ENCODE results near the gene IWS1. TPM values are rescaled to one million over a fixed set of nuclear protein-coding genes. Genes with fewer than 3 reads are reported as not detected.
"Not testable (repeated sequence)": the region's sequence is repeated elsewhere in the genome, so short reads cannot be mapped to it uniquely, and the experiment has no call there.

Gene IWS1
- total RNA-seq, 1 experiment from 2014 or later = 70.5 TPM

DNA sequence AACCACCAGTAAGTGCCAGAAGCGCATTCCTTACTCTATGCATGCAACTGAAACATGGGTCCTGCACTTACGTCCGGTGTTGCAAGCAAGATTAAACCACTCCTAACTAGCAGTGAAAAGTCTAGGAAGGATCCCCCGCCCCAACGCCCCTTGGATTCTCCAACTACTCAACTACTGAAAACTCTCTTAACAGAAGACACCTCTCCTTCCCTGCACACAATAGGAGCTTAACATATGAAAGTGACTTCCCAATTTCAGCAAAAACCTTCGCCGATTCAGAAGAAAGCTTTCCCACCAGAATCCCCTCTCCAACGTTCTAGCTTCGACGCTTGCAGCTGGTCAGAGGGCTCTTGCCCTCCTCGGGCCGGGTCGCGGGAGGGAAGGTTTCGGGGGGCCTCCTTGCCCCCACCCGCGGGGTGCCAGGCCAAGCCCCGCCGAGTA is 578 bp downstream of the IWS1 start:
- peaks cover 22% of the 10 kb centered on the region for H3K4me1 Mint-ChIP-seq
- peak overlapping the region; percentile 99 for H3K27ac Mint-ChIP-seq
- ATAC-seq = no peak
- no peak for DNase-seq (ENCODE audit: low spot score)
- peaks cover 20% of the 10 kb centered on the region for H3K36me3 Mint-ChIP-seq
- ChIA-PET POLR2A (interaction anchor here (0.6 to 2.0 kb wide), 6 partner anchors 11 to 583 kb away, joined by 3 to 10 read pairs (median 4); no protein-coding TSS in a partner anchor), CTCF (interaction anchor here (1.2 to 1.6 kb wide), 4 partner anchors 46 to 170 kb away, joined by 5 to 16 read pairs (median 6); no protein-coding TSS in a partner anchor)
- H3K9me3 Mint-ChIP-seq = peaks cover 15% of the 10 kb centered on the region
- H3K27me3 Mint-ChIP-seq (ENCODE audit: low read depth) = peaks cover 7% of the 10 kb centered on the region; the same call in 1 of the 2 replicates
- TF ChIP-seq, protein P1, sequence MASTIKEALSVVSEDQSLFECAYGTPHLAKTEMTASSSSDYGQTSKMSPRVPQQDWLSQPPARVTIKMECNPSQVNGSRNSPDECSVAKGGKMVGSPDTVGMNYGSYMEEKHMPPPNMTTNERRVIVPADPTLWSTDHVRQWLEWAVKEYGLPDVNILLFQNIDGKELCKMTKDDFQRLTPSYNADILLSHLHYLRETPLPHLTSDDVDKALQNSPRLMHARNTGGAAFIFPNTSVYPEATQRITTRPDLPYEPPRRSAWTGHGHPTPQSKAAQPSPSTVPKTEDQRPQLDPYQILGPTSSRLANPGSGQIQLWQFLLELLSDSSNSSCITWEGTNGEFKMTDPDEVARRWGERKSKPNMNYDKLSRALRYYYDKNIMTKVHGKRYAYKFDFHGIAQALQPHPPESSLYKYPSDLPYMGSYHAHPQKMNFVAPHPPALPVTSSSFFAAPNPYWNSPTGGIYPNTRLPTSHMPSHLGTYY (CRISPR knock-in tag; IDR thresholded peaks at IDR 0.05) = no peak
- TF ChIP-seq, protein P2, sequence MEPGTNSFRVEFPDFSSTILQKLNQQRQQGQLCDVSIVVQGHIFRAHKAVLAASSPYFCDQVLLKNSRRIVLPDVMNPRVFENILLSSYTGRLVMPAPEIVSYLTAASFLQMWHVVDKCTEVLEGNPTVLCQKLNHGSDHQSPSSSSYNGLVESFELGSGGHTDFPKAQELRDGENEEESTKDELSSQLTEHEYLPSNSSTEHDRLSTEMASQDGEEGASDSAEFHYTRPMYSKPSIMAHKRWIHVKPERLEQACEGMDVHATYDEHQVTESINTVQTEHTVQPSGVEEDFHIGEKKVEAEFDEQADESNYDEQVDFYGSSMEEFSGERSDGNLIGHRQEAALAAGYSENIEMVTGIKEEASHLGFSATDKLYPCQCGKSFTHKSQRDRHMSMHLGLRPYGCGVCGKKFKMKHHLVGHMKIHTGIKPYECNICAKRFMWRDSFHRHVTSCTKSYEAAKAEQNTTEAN (CRISPR knock-in tag; IDR thresholded peaks at IDR 0.05) = 0 out of 2 replicates have a peak, but pooled peaks have one; percentile 60
- peak overlapping the region; percentile 98 for H3K4me3 Mint-ChIP-seq

DNA sequence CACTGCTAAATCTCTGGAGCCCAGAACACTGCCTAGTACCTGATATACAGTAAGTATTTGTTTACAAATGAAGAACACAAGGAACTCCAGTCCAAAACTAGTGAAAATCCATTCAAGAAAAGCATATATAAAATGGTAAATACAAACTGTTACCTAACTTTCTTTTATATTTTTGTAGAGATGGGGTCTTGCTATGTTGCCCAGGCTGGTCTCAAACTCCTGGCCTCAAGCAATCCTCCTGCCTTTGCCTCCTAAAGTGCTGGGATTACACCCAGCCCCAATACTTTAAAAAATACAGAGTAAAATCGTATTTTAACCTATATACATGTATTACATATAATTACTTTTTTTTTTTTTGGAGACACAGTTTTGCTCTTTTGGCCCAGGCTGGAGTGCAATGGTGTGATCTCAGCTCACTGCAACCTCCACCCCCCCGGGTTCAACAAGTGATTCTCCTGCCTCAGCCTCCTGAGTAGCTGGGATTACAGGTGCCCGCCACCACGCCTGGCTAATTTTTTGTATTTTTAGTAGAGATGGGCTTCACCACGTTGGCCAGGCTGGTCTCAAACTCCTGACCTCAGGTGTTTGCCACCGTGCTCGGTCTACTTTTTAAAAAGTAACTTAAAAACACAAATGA is 2.0 kb downstream of the IWS1 start:
- peaks cover 22% of the 10 kb centered on the region for H3K4me1 Mint-ChIP-seq
- TF ChIP-seq ZNF121 (CRISPR knock-in tag; IDR thresholded peaks at IDR 0.05) = peak; percentile 46; the same call in 1 of the 2 replicates
- H3K27ac Mint-ChIP-seq; H3K9me3 Mint-ChIP-seq; DNase-seq (ENCODE audit: low spot score); H3K27me3 Mint-ChIP-seq (ENCODE audit: low read depth); ATAC-seq; CTCF ChIA-PET; POLR2A ChIA-PET: not testable (repeated sequence)
- H3K36me3 Mint-ChIP-seq = peaks cover 31% of the 10 kb centered on the region
- H3K4me3 Mint-ChIP-seq = peak overlapping the region; percentile 98

DNA sequence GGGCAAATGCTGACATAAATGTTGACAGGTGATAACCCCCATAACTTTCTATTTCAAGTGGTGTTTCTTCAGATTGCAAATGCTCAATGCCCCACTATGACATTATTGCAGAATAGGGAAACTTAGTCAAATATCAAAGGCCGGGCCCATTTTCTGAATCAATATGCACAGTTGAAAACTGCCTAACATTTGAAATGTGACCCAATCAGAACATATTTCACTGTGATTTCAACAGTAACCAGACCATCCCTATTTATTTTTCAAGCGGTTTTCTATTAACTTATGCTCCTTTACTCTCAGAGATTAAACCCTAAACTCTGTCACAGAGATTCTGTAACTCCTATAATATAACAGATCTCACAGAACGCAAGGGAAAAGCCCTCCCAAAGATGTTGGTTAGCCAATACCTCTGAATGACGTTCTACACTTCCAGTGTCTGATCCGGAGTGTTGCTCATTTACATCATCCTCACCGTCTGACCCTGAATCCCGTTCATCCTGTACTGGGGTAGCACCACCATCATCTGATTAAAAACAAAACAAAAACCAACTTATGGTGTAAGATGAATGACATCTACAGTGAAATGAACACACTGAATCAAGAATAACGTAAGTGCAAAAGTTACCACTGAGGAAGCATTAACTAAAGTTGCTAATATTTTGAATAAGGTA is 2.9 kb downstream of the IWS1 start:
- DNase-seq (ENCODE audit: low spot score) (no peak), ATAC-seq (no peak)
- Mint-ChIP-seq H3K4me1 (peaks cover 20% of the 10 kb centered on the region), H3K27me3 (ENCODE audit: low read depth) (no peaks in the 10 kb centered on the region), H3K9me3 (no peaks in the 10 kb centered on the region), H3K36me3 (peaks cover 31% of the 10 kb centered on the region), H3K4me3 (peak overlapping the region; percentile 10; the same call in 1 of the 2 replicates), H3K27ac (peak overlapping the region; percentile 39)
- TF ChIP-seq, protein P3, sequence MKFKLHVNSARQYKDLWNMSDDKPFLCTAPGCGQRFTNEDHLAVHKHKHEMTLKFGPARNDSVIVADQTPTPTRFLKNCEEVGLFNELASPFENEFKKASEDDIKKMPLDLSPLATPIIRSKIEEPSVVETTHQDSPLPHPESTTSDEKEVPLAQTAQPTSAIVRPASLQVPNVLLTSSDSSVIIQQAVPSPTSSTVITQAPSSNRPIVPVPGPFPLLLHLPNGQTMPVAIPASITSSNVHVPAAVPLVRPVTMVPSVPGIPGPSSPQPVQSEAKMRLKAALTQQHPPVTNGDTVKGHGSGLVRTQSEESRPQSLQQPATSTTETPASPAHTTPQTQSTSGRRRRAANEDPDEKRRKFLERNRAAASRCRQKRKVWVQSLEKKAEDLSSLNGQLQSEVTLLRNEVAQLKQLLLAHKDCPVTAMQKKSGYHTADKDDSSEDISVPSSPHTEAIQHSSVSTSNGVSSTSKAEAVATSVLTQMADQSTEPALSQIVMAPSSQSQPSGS (CRISPR knock-in tag; IDR thresholded peaks at IDR 0.05; ENCODE audit: borderline replicate concordance, low read depth) = no peak
- no peak for TF ChIP-seq EMX1 (CRISPR knock-in tag; IDR thresholded peaks at IDR 0.05)
- TF ChIP-seq, protein P4, sequence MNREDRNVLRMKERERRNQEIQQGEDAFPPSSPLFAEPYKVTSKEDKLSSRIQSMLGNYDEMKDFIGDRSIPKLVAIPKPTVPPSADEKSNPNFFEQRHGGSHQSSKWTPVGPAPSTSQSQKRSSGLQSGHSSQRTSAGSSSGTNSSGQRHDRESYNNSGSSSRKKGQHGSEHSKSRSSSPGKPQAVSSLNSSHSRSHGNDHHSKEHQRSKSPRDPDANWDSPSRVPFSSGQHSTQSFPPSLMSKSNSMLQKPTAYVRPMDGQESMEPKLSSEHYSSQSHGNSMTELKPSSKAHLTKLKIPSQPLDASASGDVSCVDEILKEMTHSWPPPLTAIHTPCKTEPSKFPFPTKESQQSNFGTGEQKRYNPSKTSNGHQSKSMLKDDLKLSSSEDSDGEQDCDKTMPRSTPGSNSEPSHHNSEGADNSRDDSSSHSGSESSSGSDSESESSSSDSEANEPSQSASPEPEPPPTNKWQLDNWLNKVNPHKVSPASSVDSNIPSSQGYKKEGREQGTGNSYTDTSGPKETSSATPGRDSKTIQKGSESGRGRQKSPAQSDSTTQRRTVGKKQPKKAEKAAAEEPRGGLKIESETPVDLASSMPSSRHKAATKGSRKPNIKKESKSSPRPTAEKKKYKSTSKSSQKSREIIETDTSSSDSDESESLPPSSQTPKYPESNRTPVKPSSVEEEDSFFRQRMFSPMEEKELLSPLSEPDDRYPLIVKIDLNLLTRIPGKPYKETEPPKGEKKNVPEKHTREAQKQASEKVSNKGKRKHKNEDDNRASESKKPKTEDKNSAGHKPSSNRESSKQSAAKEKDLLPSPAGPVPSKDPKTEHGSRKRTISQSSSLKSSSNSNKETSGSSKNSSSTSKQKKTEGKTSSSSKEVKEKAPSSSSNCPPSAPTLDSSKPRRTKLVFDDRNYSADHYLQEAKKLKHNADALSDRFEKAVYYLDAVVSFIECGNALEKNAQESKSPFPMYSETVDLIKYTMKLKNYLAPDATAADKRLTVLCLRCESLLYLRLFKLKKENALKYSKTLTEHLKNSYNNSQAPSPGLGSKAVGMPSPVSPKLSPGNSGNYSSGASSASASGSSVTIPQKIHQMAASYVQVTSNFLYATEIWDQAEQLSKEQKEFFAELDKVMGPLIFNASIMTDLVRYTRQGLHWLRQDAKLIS (CRISPR knock-in tag; IDR thresholded peaks at IDR 0.05; ENCODE audit: borderline replicate concordance) = no peak
- no peak for TF ChIP-seq KAT7 (CRISPR knock-in tag; IDR thresholded peaks at IDR 0.05; ENCODE audit: borderline replicate concordance)
- no peak for TF ChIP-seq ETV6 (CRISPR knock-in tag; IDR thresholded peaks at IDR 0.05)
- no peak for TF ChIP-seq ZNF317 (CRISPR knock-in tag; IDR thresholded peaks at IDR 0.05; ENCODE audit: borderline replicate concordance, low read depth)
- TF ChIP-seq, protein P5, sequence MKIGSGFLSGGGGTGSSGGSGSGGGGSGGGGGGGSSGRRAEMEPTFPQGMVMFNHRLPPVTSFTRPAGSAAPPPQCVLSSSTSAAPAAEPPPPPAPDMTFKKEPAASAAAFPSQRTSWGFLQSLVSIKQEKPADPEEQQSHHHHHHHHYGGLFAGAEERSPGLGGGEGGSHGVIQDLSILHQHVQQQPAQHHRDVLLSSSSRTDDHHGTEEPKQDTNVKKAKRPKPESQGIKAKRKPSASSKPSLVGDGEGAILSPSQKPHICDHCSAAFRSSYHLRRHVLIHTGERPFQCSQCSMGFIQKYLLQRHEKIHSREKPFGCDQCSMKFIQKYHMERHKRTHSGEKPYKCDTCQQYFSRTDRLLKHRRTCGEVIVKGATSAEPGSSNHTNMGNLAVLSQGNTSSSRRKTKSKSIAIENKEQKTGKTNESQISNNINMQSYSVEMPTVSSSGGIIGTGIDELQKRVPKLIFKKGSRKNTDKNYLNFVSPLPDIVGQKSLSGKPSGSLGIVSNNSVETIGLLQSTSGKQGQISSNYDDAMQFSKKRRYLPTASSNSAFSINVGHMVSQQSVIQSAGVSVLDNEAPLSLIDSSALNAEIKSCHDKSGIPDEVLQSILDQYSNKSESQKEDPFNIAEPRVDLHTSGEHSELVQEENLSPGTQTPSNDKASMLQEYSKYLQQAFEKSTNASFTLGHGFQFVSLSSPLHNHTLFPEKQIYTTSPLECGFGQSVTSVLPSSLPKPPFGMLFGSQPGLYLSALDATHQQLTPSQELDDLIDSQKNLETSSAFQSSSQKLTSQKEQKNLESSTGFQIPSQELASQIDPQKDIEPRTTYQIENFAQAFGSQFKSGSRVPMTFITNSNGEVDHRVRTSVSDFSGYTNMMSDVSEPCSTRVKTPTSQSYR (CRISPR knock-in tag; IDR thresholded peaks at IDR 0.05) = no peak
- TF ChIP-seq, protein P6, sequence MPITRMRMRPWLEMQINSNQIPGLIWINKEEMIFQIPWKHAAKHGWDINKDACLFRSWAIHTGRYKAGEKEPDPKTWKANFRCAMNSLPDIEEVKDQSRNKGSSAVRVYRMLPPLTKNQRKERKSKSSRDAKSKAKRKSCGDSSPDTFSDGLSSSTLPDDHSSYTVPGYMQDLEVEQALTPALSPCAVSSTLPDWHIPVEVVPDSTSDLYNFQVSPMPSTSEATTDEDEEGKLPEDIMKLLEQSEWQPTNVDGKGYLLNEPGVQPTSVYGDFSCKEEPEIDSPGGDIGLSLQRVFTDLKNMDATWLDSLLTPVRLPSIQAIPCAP (CRISPR knock-in tag; IDR thresholded peaks at IDR 0.05) = no peak
- TF ChIP-seq, protein P7, sequence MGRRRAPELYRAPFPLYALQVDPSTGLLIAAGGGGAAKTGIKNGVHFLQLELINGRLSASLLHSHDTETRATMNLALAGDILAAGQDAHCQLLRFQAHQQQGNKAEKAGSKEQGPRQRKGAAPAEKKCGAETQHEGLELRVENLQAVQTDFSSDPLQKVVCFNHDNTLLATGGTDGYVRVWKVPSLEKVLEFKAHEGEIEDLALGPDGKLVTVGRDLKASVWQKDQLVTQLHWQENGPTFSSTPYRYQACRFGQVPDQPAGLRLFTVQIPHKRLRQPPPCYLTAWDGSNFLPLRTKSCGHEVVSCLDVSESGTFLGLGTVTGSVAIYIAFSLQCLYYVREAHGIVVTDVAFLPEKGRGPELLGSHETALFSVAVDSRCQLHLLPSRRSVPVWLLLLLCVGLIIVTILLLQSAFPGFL (CRISPR knock-in tag; IDR thresholded peaks at IDR 0.05; ENCODE audit: borderline replicate concordance) = no peak
- ChIA-PET POLR2A (no interaction called here), CTCF (no interaction called here)
